HFFc6 (cell line): ENCODE data around the gene NLGN4X. TPM values are rescaled to one million over a fixed set of nuclear protein-coding genes. Genes with fewer than 3 reads are reported as not detected.

ENCODE experiments used
- DNase-seq: peaks from one replicate; pipeline ENCODE4 v3.0.0-alpha.2; 2018
- H3K27ac Mint-ChIP-seq: 2 replicates; pipeline ENCODE4 v1.8.0; 2020; ENCODE audit warnings: mild to moderate bottlenecking, mixed read lengths
- H3K27me3 Mint-ChIP-seq: 2 replicates; pipeline ENCODE4 v1.8.0; 2021; ENCODE audit warnings: mild to moderate bottlenecking, moderate library complexity, mixed read lengths; ENCODE audit not compliant: insufficient read depth
- H3K36me3 Mint-ChIP-seq: 2 replicates; pipeline ENCODE4 v1.8.0; 2021; ENCODE audit warnings: low read depth, mixed read lengths
- H3K4me1 Mint-ChIP-seq: 2 replicates; pipeline ENCODE4 v1.8.0; 2020; ENCODE audit warnings: low read depth, mixed read lengths
- H3K4me3 Mint-ChIP-seq: 2 replicates; pipeline ENCODE4 v1.8.0; 2020; ENCODE audit warnings: mild to moderate bottlenecking, moderate library complexity, mixed read lengths
- H3K9me3 Mint-ChIP-seq: 2 replicates; pipeline ENCODE4 v1.8.0; 2020; ENCODE audit warnings: mild to moderate bottlenecking, mixed read lengths
- CTCF ChIP-seq: fragments of 200-600 bp; sonication (generic); IDR thresholded peaks from 2 replicates; pipeline ENCODE4 v1.5.0; 2021; ENCODE audit warnings: antibody characterized with exemption, mild to moderate bottlenecking
- total RNA-seq, 6 experiments: library from RNA; stranded (reverse); fragmentation: NEBNext Ultra II Directional; extraction: Animal tissue kit (Norgen Biotek cat#: 25700); gene quantifications; 2 replicates in 1 of 6; 3 replicates in 5 of 6; pipeline ENCODE4 v1.2.3, GENCODE V29; 2021

The NLGN4X gene
- total RNA-seq, 6 experiments from 2014 or later, result not detected

GRCh38 chrX:6223516-6223915, 5.2 kb downstream of the NLGN4X start:
- H3K4me3 Mint-ChIP-seq, result no peak overlapping the region
- H3K9me3 Mint-ChIP-seq, result no peaks in the 10 kb centered on the region
- no peaks in the 10 kb centered on the region for H3K36me3 Mint-ChIP-seq
- no peaks in the 10 kb centered on the region for H3K4me1 Mint-ChIP-seq
- no peak overlapping the region for H3K27ac Mint-ChIP-seq
- DNase-seq, result no peak
- no peak for TF ChIP-seq CTCF
- peaks cover 1% of the 10 kb centered on the region; the same call in 1 of the 2 replicates for H3K27me3 Mint-ChIP-seq

GRCh38 chrX:6210230-6210629, 18.4 kb downstream of the NLGN4X start:
- H3K9me3 Mint-ChIP-seq, result peaks cover 7% of the 10 kb centered on the region; the same call in 1 of the 2 replicates
- no peak overlapping the region for H3K27ac Mint-ChIP-seq
- TF ChIP-seq CTCF, result no peak
- no peaks in the 10 kb centered on the region for H3K36me3 Mint-ChIP-seq
- H3K4me1 Mint-ChIP-seq, result no peaks in the 10 kb centered on the region
- H3K4me3 Mint-ChIP-seq, result no peak overlapping the region
- no peak for DNase-seq
- no peaks in the 10 kb centered on the region for H3K27me3 Mint-ChIP-seq

GRCh38 chrX:6203462-6204215, 25.0 kb downstream of the NLGN4X start:
- Mint-ChIP-seq H3K36me3 (0 out of 2 replicates have a peak, but pooled peaks cover 4% of the 10 kb centered on the region), H3K4me3 (no peak overlapping the region), H3K9me3 (peaks cover 5% of the 10 kb centered on the region; the same call in 1 of the 2 replicates), H3K27me3 (no peaks in the 10 kb centered on the region), H3K27ac (no peak overlapping the region), H3K4me1 (no peaks in the 10 kb centered on the region)
- TF ChIP-seq CTCF, result no peak
- DNase-seq, result no peak

- no peaks in the 10 kb centered on the region for H3K36me3 Mint-ChIP-seq
- no peak for DNase-seq
- peaks cover 9% of the 10 kb centered on the region for H3K9me3 Mint-ChIP-seq
- no peak for TF ChIP-seq CTCF
- H3K27ac Mint-ChIP-seq, result no peak overlapping the region
- H3K4me3 Mint-ChIP-seq, result no peak overlapping the region
- H3K4me1 Mint-ChIP-seq, result no peaks in the 10 kb centered on the region
- no peaks in the 10 kb centered on the region for H3K27me3 Mint-ChIP-seq
These were observed 29.2 kb downstream of the NLGN4X start for GRCh38 chrX:6199486-6199885.

GRCh38 chrX:6187256-6187655, 41.4 kb downstream of the NLGN4X start:
- no peak for TF ChIP-seq CTCF
- no peaks in the 10 kb centered on the region for H3K36me3 Mint-ChIP-seq
- no peak for DNase-seq
- H3K9me3 Mint-ChIP-seq, result peaks cover 19% of the 10 kb centered on the region
- H3K27ac Mint-ChIP-seq, result no peak overlapping the region
- no peak overlapping the region for H3K4me3 Mint-ChIP-seq
- H3K4me1 Mint-ChIP-seq, result no peaks in the 10 kb centered on the region
- H3K27me3 Mint-ChIP-seq, result no peaks in the 10 kb centered on the region
